ENCODE measurements around the gene CRISPLD2. TPM values are rescaled to one million over a fixed set of nuclear protein-coding genes. Genes with fewer than 3 reads are reported as not detected.

The CRISPLD2 gene
- total RNA-seq, 1 donor from 2014 or later = 3.3 TPM

Other genes with a start within 250 kb of the CRISPLD2 start
- 102 and 103 TPM in 2 replicates for gene COTL1, start 201.9 kb upstream of the CRISPLD2 start, total RNA-seq
- 49.0 and 50.0 TPM in 2 replicates for gene KLHL36, start 171.5 kb upstream of the CRISPLD2 start, total RNA-seq
- gene USP10, start 120.0 kb upstream of the CRISPLD2 start, total RNA-seq = 46.3 and 56.6 TPM in 2 replicates
- gene ZDHHC7, start 191.6 kb downstream of the CRISPLD2 start, total RNA-seq = 53.6 and 53.7 TPM in 2 replicates
- gene KIAA0513, start 207.8 kb downstream of the CRISPLD2 start, total RNA-seq = 10.6 and 12.4 TPM in 2 replicates

Measured in osteocyte (in vitro differentiated cells).